ENCODE measurements around the gene GARIN5B. TPM values are rescaled to one million over a fixed set of nuclear protein-coding genes. Genes with fewer than 3 reads are reported as not detected.

Gene GARIN5B
- total and polyA plus RNA-seq, 2 of the 13 experiments (the other 11 are each of a cell fraction or from before 2014, with no cell fraction given), result not detected

GRCh38 chr19:55341595-55342531 lies 21.2 kb downstream of the GARIN5B start:
- no TSS peak for BruUV-seq (replicated peaks)
- DNase-seq (ENCODE audit: low spot score), result no peak
- 90% methylated on average over 10 of the region's 50 CpGs for WGBS (ENCODE audit: low lambda C conversion rate)
- CTCF ChIA-PET (ENCODE audit: low intra/inter-chr PET ratio, low total read pairs), result no interaction called here
- H3K4me2 ChIP-seq (ENCODE audit: low read depth, low read length), result peak overlapping the region; percentile 78
- FAIRE-seq, result no peak
- H3K27ac ChIP-seq (ENCODE audit: extremely low read length, insufficient read depth, low read length), result no peak overlapping the region
- peak overlapping the region in 2 of 3 experiments; percentile 22 to 37; a peak in 2 of 6 replicates for H3K4me3 ChIP-seq (replicated peaks in 1 of 3; ENCODE audit: insufficient read depth in 1 of 3, low read depth in 2 of 3, low read length in 3 of 3)
- no peak overlapping the region for H2AFZ ChIP-seq (ENCODE audit: low read length)
- H3K9me3 ChIP-seq (ENCODE audit: low read length), result no peaks in the 10 kb centered on the region
- H3K27me3 ChIP-seq (ENCODE audit: control insufficient read depth in 1 of 2, insufficient read depth in 2 of 2, low read length in 2 of 2), result no peaks in the 10 kb centered on the region; a peak in 1 of 5 replicates
- H3K9ac ChIP-seq (ENCODE audit: insufficient read depth, low read depth, low read length), result peak overlapping the region; percentile 39; the same call in 1 of the 2 replicates
- peaks cover 22% of the 10 kb centered on the region for H3K4me1 ChIP-seq (ENCODE audit: insufficient read depth, low read length)
- H3K36me3 ChIP-seq (replicated peaks in 1 of 2; ENCODE audit: control insufficient read depth in 1 of 2, insufficient read depth in 2 of 2, low read length in 2 of 2), result peaks cover 2 to 7% of the 10 kb centered on the region in 2 experiments; a peak in 3 of 5 replicates
- H4K20me1 ChIP-seq (ENCODE audit: insufficient read depth, low read length), result peaks cover 3% of the 10 kb centered on the region; the same call in 1 of the 2 replicates
- ATAC-seq, result no peak
- intact Hi-C loops (cut with micrococcal nuclease; ENCODE audit: unreplicated experiment), result no loop called here
- in situ Hi-C loops (cut with HindIII; ENCODE audit: extremely low pct_ligation_motif_present, low pct_unique_long_range_greater_than_20kb), result no loop called here
- POLR2A ChIA-PET, result no interaction called here
- peaks cover 5% of the 10 kb centered on the region for H3K79me2 ChIP-seq (ENCODE audit: insufficient read depth, low read length)
- TF ChIP-seq BRD4 (CRISPR knock-in tag; IDR thresholded peaks at IDR 0.05), result no peak
- TF ChIP-seq CREB1 (IDR thresholded peaks at IDR 0.05), result no peak
- no peak for TF ChIP-seq CREB1 (CRISPR knock-in tag; IDR thresholded peaks at IDR 0.05)
- TF ChIP-seq NCOA2 (CRISPR knock-in tag; IDR thresholded peaks at IDR 0.05), result no peak
- no peak for TF ChIP-seq AKAP8 (CRISPR knock-in tag; IDR thresholded peaks at IDR 0.05)
- no peak for TF ChIP-seq CAMTA2 (CRISPR knock-in tag; IDR thresholded peaks at IDR 0.05; ENCODE audit: borderline replicate concordance)
- no peak for TF ChIP-seq CHCHD3 (CRISPR knock-in tag; IDR thresholded peaks at IDR 0.05)
- no peak for TF ChIP-seq BATF2 (CRISPR knock-in tag; IDR thresholded peaks at IDR 0.05)
- no peak for TF ChIP-seq MTF2 (CRISPR knock-in tag; IDR thresholded peaks at IDR 0.05; ENCODE audit: borderline replicate concordance)
- TF ChIP-seq DDIT3 (CRISPR knock-in tag; IDR thresholded peaks at IDR 0.05), result no peak
- no peak for TF ChIP-seq ZNF615 (CRISPR knock-in tag; IDR thresholded peaks at IDR 0.05; ENCODE audit: borderline replicate concordance)
- no peak for TF ChIP-seq ZNF460 (CRISPR knock-in tag; IDR thresholded peaks at IDR 0.05; ENCODE audit: borderline replicate concordance)
- TF ChIP-seq REPIN1 (CRISPR knock-in tag; IDR thresholded peaks at IDR 0.05; ENCODE audit: borderline replicate concordance, low read depth), result no peak
- no peak for TF ChIP-seq ZNF749 (CRISPR knock-in tag; IDR thresholded peaks at IDR 0.05; ENCODE audit: borderline replicate concordance)
- no peak for TF ChIP-seq BCLAF1 (IDR thresholded peaks at IDR 0.05)
- TF ChIP-seq ZNF547 (CRISPR knock-in tag; IDR thresholded peaks at IDR 0.05), result no peak
- TF ChIP-seq CREM (IDR thresholded peaks at IDR 0.05), result no peak
- TF ChIP-seq CREM (CRISPR knock-in tag; IDR thresholded peaks at IDR 0.05), result no peak
- no peak for TF ChIP-seq SOX5 (CRISPR knock-in tag; IDR thresholded peaks at IDR 0.05; ENCODE audit: borderline replicate concordance)
